SKM-1 treated with dmso at 0.1 percent for 144 hours (cell line): ENCODE results near the gene USP9X.
"Not testable (repeated sequence)": the region's sequence is repeated elsewhere in the genome, so short reads cannot be mapped to it uniquely, and the experiment has no call there.

Experiments
- DNase-seq: peaks from one replicate; lab custom pipeline; 2025; ENCODE audit not compliant: unreplicated experiment; lab: John Stamatoyannopoulos, UW

Gene USP9X

DNA sequence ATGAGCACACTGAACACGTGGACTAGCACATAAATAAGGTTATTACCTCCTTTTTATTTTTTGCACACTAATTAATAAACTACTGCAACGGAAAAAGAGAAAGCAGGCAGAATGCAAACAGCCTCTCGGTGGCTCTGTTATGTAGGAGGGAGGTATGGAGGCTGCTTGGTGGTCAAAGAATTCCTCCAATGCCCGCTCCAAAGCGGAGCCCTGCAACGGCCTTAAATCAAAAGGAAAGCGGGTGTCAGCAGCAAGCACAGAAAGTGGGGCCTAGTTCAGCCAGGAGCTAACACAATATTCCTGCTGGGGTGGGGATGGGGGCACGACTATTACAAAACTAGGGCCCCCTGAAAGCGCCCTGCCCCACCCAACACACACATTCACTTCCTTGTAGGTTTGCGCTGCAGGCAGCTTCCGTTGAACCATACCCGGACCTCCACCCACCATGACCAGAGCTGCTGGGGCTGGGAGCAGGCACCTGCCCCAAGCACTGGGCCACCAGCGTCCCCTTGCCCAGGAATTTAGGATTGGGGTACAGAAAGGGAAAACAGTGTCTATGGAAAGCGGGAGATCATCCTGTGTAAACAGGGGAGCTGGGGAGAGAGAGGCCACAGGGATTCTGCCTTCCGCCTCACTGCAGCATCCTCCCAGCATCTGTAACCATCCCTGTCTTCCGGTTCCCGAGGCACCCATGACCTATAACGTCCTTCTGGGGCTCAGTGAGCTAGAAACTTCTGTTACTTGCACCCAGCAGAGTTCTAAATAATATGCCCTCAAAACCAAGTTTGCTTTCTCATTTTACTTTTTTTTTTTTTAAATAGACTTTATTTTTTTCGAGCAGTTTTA lies 191.6 kb downstream of the USP9X start:
- no peak for DNase-seq

DNA sequence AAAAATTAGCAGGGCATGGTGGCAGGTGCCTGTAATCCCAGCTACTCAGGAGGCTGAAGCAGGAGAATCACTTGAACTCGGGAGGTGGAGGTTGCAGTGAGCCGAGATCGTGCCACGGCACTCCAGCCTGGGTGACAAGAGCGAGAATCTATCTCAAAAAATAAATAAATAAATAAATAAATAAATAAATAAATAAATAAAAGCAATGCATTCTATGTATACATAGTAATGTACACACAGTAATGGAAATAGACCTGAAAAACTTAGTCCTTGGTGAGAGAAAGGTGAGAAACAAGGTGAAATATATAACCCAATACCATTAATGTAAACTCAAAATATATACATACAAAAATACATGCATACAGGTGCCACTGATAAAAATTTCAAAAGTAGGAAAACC lies 197.1 kb downstream of the USP9X start:
- not testable (repeated sequence) for DNase-seq

DNA sequence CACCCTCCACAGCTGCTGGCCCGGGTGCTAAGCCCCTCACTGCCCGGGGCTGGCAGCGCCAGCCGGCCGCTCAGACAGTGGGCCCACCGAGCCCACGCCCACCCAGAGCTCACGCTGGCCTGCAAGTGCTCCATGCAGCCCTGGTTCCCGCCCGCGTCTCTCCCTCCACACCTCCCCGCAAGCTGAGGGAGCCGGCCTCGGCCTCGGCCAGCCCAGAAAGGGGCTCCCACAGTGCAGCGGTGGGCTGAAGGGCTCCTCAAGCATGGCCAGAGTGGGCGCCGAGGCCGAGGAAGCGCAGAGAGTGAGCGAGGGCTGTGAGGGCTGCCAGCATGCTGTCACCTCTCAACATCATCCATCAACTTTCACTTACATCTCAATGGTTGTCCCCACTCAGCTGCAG lies 200.7 kb downstream of the USP9X start:
- not testable (repeated sequence) for DNase-seq
